Measurements from ENCODE around the gene MGAT4B. TPM values are rescaled to one million over a fixed set of nuclear protein-coding genes. Genes with fewer than 3 reads are reported as not detected.

MGAT4B gene
- total RNA-seq, 4 donors from 2014 or later = 52.7 to 153 (median 91.0) TPM

- Histone ChIP-seq H3K4me1 (peaks cover 0 to 5% (median 2%) of the 10 kb centered on the region in 4 donors), H3K4me3 (no peak overlapping the region), H3K27me3 (no peaks in the 10 kb centered on the region), H3K27ac (no peak overlapping the region), H3K36me3 (peaks cover 0 to 89% (median 51%) of the 10 kb centered on the region in 3 donors), H3K9me3 (no peaks in the 10 kb centered on the region)
- no peak for DNase-seq (ENCODE audit: low spot score in 2 of 2)
- no peak for TF ChIP-seq EP300 (IDR thresholded peaks at IDR 0.05)
- TF ChIP-seq CTCF (IDR thresholded peaks at IDR 0.05) = no peak
- TF ChIP-seq POLR2A (IDR thresholded peaks at IDR 0.05) = no peak
- WGBS, 2 donors = 92 to 93% methylated on average over 4 of the region's 4 CpGs
Observed at GRCh38 chr5:179771311-179771895, 35.3 kb downstream of the MGAT4B start.

GRCh38 chr5:179769796-179770195 lies 36.9 kb downstream of the MGAT4B start:
- WGBS, 2 donors = 92 to 93% methylated on average over 5 of the region's 5 CpGs
- H3K36me3 ChIP-seq = peaks cover 4 to 82% (median 41%) of the 10 kb centered on the region in 3 donors

GRCh38 chr5:179769271-179769670 lies 37.4 kb downstream of the MGAT4B start:
- Histone ChIP-seq H3K4me1 (peaks cover 0 to 26% (median 16%) of the 10 kb centered on the region in 4 donors), H3K27me3 (no peaks in the 10 kb centered on the region), H3K4me3 (no peak overlapping the region), H3K27ac (no peak overlapping the region), H3K36me3 (peaks cover 4 to 76% (median 38%) of the 10 kb centered on the region in 3 donors), H3K9me3 (no peaks in the 10 kb centered on the region)
- no peak for DNase-seq (ENCODE audit: low spot score in 2 of 2)
- 77 to 81% methylated on average over 6 of the region's 6 CpGs for WGBS, 2 donors
- no peak for TF ChIP-seq EP300 (IDR thresholded peaks at IDR 0.05)
- TF ChIP-seq CTCF (IDR thresholded peaks at IDR 0.05) = no peak
- TF ChIP-seq POLR2A (IDR thresholded peaks at IDR 0.05) = no peak

More at GRCh38 chr5:179769796-179770195, 36.9 kb downstream of the MGAT4B start:
- no peak for DNase-seq (ENCODE audit: low spot score in 2 of 2)
- TF ChIP-seq EP300 (IDR thresholded peaks at IDR 0.05) = no peak
- no peak for TF ChIP-seq CTCF (IDR thresholded peaks at IDR 0.05)
- TF ChIP-seq POLR2A (IDR thresholded peaks at IDR 0.05) = no peak
- H3K27ac ChIP-seq = no peak overlapping the region
- H3K4me1 ChIP-seq = peaks cover 0 to 21% (median 14%) of the 10 kb centered on the region in 4 donors
- no peaks in the 10 kb centered on the region for H3K27me3 ChIP-seq
- H3K4me3 ChIP-seq = no peak overlapping the region
- H3K9me3 ChIP-seq = no peaks in the 10 kb centered on the region

GRCh38 chr5:179768326-179769085 lies 38.2 kb downstream of the MGAT4B start:
- WGBS, 2 donors = 89 to 92% methylated on average over 15 to 18 of the region's 18 CpGs
- H3K4me3 ChIP-seq = no peak overlapping the region
- no peak overlapping the region for H3K27ac ChIP-seq
- H3K27me3 ChIP-seq = no peaks in the 10 kb centered on the region
- no peak for TF ChIP-seq EP300 (IDR thresholded peaks at IDR 0.05)
- TF ChIP-seq CTCF (IDR thresholded peaks at IDR 0.05) = peak in 1 of 5 experiments; percentile 9
- H3K4me1 ChIP-seq = peaks cover 2 to 34% (median 22%) of the 10 kb centered on the region in 4 donors
- no peak for DNase-seq (ENCODE audit: low spot score in 2 of 2)
- H3K9me3 ChIP-seq = no peaks in the 10 kb centered on the region
- peaks cover 4 to 69% (median 33%) of the 10 kb centered on the region in 3 donors for H3K36me3 ChIP-seq

- no peaks in the 10 kb centered on the region for H3K9me3 ChIP-seq
- WGBS, 2 donors = 83 to 85% methylated on average over 9 of the region's 9 CpGs
- TF ChIP-seq CTCF (IDR thresholded peaks at IDR 0.05) (no peak), EP300 (IDR thresholded peaks at IDR 0.05) (no peak), POLR2A (IDR thresholded peaks at IDR 0.05) (no peak)
- H3K4me1 ChIP-seq = peaks cover 3 to 43% (median 29%) of the 10 kb centered on the region in 4 donors
- H3K27me3 ChIP-seq = no peaks in the 10 kb centered on the region
- H3K36me3 ChIP-seq = peaks cover 4 to 60% (median 24%) of the 10 kb centered on the region in 3 donors
- no peak overlapping the region for H3K27ac ChIP-seq
- DNase-seq (ENCODE audit: low spot score in 2 of 2) = no peak
- no peak overlapping the region for H3K4me3 ChIP-seq
Observed at GRCh38 chr5:179767496-179768100, 39.1 kb downstream of the MGAT4B start.

Data from tibial nerve (tissue), 4 donors.